GM19240 (cell line): Measurements from ENCODE around the gene FOXI1.
"Not testable (repeated sequence)": the region's sequence is repeated elsewhere in the genome, so short reads cannot be mapped to it uniquely, and the experiment has no call there.

Source experiments
- DNase-seq: peaks from one replicate; pipeline ENCODE4 v3.0.0; 2011; ENCODE audit warnings: low spot score; ENCODE audit not compliant: insufficient read length

Gene FOXI1

DNA sequence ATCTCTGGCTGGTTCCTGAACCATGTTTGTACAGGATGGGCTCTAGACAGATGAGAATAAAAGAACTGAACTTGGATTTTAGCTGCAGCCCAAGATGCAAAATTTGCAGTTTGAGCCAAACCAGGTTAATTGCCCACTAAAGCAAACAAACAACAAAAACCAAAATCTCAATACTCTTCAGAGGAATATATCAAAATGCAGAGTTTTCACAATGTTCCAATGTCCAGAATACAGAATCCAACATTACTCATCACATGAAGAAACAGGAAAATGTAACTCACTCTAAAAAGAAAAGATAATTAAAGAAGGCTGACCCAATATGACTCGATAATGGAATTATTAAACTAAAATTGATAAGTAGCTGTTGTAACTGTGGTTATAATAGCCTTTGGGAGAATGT, 20.4 kb downstream of the FOXI1 start:
- DNase-seq = no peak

DNA sequence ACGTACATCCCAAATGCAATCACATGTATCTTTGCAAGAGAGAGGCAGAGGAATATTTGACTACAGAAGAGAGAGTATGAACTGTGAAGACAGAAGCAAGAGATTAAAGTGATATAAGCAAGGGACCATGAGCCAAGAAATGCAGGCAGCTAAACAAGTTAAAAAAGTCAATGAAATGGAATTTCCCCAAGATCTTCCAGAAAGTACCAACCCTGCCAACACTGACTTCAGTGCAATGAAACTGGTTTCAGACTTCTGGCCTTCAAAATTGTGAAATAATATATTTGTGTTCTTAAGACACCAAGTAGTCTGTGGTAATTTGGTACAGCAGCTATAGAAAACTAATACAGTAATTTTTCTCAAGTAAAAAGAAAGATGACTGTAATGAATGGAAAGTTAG, 20.9 kb downstream of the FOXI1 start:
- no peak for DNase-seq

DNA sequence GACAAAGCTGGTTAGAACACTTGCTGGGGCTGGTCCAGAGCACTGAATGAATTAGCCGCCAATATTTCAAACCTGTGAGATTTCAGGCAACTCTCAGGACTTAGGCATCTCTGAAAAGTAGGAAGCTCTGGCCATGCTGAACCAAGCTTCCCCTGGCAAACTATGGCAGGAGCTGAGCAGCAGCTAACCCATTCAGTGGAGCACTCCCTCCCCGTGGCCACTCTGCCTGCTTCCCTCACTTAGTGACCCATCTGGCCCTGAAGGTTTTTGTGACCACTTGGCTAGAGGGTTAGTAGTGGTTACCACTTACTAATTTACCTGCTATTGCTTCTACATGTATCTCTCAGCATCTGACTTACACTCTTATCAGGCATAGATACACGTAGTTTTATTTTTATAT, 25.5 kb downstream of the FOXI1 start:
- DNase-seq = no peak

DNA sequence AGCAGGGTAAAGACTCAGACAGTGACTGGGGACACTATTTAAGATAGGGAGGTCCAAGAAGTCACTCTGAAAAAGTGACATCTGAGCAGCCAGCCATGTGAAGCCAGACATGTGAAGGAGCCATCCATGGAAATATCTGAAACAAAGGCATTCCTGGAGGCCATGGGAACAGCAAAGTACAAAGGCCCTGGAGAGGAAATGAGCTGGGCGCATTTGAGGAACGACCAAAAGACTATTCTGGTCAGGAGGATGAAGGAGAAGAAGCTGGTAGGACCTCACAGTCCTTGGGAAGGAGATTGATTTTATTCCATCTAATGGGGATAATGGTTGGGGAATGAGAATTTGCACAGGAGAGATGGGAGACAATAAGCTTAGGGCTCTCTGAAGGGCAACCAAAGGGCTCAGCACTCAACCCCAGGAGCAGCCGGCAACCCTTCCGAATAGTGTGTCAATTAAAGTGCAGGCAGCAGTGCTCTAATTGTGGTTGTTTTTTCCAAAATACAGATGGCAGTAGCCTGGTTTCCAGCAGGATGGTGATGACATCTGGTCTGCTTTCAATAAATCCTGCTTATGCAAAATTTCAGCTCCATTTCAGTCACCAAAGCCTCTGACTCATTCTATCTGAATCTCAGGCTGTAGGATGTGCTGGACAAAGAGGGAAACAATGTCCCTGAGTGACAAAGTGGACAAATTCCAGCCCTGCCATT, 26.7 kb downstream of the FOXI1 start:
- DNase-seq = no peak

DNA sequence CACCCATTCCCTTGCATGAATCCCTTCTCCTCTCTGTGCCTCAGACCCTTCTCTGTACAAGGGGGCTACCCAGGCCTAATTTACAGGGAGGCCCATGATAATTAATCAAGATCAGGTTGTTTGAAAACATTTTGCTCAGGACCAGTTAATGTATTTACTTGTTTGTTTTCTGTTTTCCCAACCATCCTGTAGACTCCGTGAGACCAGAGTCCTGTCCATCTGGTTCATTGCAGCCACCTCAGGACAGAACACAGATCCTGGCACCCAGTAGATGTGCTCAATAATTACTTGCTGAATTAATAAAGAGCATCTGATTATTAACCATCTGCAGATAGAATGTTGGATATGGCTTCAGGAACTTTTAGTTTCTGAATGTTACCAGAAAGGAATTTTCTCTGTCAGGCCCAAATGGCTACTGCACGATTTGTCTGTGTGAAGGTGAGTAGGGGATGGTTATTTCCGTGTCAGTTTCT, 27.3 kb downstream of the FOXI1 start:
- DNase-seq = no peak

DNA sequence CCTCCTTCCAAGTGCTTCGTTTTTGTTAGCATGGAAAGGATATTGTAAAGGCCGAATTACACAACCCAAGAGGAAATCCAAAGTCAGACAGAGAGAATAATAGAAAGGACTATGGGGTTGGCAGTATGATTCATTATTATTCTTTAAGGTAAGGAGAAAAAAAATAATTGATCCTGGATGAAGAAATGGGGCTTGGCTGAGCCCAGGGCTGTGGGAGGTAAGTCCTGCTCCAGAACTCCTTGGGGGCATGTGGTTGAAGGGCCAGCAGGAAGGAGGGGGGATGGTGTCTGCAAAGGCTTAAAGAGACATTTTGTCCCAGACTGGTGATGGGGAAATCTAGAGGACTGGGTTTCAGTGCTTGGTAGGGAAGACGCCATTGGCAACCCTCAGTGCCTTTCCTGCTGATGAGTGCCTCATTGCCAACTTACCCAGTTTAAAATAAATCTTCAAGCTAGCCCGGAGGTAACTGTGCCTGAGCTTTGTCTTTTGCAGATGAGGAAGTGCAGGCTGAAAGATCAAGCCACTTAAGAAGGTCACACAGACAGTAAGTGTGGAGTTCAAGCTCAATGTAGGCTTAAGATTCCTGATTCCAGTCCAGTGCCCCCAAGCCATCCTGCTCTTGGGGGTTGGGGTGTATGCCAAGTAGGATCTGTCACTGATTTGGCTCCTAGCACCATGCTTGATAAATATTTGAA, 30.2 kb downstream of the FOXI1 start:
- no peak for DNase-seq

DNA sequence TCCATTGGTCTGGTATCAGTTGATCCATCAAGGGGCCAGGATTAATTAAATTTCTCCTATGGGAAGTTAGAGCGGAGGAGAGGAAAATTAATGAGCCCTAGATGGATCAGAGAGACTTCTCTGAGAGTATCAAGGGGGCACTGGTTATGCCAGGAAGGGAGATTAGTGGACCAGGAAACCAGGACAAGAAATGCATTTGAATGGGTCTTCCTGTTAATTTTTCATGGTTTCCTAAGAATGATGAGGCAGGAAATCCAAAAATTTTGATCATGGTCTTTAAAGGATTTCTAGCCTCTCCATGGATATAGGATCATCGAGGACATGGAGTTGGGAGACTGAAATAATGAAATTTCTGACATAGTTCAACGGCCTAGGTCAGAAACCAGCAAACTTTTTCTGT, 30.8 kb downstream of the FOXI1 start:
- no peak for DNase-seq

DNA sequence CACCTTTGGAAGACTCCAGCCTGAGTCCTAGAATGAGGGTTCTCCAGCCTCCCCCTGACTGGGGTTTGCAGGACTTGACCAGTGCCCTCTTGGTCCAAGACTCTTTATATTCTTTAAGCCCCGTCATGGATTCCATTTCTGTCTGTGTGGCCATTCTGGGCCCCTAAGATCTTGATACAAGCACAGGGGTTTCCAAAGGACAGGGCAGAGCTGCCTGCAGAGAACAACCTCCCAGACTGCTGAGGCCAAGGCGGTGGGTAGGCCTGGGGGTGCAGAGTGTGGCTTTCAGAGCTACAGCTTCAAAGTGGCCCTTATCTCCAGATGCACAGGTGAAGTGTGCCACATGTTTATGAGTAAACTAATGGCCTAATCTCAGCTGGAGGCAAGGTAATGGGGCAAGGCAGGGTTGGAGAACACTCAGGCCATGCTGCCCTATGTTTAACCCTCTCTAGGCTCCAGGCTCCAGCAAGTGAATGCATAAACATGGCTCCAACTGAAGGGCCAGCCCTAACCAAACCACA, 32.1 kb downstream of the FOXI1 start:
- no peak for DNase-seq

DNA sequence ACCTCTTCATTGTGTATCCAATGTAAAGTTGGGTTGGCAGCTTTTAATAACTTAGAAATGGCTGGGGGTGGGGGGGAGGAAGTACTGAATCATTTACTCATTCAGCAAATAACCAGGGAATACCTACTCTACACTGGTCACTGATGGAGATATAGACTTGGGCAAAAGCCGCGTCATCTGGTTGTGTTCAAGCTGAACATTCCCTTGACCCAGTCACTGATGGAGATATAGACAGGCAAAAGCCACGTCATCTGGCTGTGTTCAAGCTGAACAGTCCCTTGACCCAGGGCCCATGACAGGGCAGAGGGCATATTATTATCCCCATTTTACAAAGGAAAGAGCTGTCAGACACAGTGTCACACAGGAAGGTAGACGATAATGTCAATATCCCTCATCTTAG, 32.6 kb downstream of the FOXI1 start:
- DNase-seq = no peak

DNA sequence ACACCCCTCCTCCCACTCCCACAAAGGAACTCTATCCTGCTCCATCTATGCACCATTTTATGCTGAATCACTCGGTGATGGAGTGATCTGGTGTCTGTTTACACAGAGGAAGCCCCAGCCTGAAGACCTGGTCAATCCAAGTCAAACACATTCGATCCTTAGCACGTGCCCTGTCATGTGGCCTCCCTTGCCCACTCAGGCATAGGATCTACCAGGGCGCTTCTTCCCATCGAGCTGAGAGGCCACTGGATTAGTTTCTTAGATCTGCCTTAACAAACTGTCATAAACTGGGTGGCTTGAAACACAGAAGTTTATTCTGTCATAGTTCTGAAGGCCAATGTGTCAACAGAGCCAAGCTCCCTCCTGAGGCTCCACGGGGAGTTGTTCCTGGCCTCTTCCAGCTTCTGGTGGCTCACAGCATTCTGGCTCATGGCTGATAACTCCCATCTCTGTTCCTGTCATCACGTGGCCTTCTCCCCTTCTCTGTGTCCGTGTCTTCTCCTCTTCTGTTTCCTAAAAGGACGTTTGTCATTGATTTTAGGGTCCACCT, 34.2 kb downstream of the FOXI1 start:
- DNase-seq = no peak

DNA sequence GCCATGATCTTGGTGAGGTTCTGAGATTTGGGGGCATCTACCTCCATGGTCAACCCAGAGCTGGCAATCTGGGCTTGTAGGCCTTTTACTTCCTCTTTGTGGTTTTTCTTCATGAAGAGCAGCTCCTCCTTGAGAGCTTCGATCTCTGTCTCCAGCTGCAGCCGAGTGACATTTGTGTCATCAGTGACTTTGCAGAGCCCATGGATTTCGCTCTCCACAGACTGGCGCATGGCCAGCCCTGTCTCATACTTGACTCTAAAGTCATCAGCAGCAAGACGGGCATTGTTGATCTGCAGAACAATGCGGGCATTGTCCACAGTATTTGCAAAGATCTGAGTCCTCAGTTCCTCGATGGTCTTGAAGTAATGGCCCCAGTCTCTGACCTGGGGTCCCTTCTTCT, 35.5 kb downstream of the FOXI1 start:
- not testable (repeated sequence) for DNase-seq

DNA sequence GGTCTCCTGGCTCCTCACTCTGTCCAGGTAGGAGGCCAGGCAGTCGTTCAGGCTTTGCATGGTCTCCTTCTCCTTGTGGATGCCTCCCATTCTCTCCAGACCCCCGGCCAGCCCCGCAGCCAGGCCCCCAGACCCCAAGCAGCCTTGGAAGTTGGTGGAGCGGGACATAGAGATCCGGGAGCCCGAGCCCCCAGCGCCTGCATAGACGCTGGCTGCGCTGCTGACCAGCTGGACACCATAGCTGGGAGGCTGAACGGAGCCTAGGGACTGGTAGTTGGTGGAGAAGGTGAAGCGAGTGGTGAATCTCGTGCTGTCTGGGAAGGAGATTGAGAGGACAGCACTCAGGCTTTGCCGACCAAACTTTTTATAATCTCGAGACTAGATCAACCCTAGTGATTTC, 35.9 kb downstream of the FOXI1 start:
- DNase-seq = no peak

DNA sequence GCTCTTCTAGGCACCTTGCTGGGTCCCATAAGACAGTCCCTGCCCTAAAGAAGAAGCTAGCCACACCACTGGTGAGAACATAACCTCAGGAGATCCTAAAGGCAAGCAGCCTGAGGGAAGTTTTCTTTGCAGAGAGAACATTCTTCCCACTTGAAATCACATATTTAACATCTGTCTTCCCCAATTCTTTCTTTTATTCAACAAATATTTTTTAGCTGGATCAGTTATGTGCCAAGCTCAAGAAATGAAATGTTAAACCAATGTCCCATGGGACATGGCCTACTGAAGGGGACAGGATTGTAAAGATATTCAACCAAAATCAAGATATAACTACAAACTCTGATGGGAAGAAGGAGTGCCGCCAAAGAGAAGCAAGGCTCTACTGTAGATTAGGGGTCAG, 36.5 kb downstream of the FOXI1 start:
- DNase-seq = no peak

DNA sequence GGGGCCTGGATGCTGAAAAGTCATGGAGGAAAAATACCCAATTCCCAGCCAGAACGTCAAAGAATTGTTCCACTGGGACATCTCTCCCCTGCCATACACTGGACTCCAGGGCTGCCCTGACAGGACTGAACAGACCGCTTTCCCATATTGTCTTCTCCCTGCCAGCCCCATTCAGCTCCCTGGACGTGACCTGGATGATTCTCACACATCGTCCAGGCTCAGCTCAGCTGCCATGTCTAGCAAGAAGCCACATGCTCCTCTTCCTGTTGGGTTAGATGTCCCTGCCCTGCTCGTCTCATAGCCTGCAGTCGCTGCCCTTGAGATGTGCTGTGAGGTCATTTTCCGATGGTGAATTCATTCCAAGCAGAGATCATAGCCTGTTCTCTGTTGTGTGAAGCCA, 37.4 kb downstream of the FOXI1 start:
- DNase-seq = no peak

DNA sequence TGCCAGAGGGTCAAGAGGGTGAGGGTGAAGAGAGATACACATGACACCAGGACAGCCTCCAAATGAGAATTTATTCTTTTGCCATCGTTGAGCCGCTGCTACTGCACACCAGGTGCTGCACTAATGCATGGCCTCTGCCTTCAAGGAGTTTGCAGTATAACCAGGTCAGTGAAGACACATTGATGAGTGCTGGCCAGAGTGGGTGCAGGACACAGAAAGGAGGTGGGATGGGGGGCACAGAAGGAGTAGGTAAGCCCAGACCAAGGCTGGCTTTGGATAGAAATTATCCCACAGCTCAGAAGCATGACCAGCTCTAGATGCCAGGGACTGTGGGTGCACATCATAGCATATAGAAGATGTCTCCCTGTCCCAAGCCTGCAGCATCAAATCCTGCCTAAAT, 38.0 kb downstream of the FOXI1 start:
- DNase-seq = no peak

DNA sequence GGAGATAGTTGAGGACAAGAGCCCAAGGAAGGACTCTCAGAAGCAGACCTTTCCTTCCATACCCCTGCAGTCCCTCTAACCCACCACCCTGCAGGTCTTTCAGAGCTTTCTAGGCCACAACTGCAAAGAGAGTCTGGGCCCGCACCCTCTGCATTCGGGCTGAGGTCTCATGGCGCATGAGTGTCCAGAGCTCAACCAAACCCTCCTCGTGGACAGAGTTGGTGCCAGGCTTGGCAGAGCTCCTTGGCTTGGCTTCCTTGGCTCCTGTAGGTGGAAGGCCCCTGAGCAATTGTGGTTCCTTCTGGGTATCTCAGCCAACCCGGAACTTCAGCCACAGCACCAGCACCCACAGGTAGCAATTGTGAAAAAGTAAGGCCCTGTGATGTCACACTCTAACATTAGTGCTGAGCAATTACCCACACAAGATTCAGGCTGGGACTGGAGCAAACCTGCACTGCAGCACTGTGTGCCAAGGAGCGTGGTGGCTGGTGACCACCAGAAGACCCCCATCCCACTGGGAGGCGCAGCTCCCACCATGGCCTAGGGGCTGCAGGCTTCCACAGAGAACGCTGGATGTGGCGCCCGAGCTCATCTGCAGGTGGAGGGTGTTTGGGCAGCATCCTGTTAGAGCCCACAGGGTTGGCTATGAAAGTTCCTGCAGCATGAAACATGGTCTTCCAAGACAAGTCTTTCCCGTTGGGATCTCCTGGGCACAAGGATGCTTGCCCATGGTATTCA, 38.8 kb downstream of the FOXI1 start:
- DNase-seq = no peak

DNA sequence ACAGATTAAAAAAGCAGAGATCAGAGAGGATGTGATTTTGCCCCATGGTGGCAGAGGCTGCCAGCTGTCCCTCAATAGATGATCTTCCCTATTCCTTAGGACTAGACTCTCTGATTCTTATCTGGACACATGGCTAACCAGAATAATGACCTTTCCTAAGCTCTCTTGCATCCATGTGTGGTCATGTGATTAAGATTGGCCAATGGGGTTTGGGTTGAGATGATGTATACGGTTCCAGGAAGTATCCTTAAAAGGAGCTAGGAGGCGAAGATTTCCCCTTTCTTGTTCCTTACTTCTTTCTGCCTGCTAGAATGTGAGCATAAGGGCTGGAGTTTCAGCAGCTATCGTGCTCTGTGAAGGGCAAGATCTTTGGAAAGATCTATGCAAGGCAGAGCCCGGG, 39.8 kb downstream of the FOXI1 start:
- DNase-seq = no peak

DNA sequence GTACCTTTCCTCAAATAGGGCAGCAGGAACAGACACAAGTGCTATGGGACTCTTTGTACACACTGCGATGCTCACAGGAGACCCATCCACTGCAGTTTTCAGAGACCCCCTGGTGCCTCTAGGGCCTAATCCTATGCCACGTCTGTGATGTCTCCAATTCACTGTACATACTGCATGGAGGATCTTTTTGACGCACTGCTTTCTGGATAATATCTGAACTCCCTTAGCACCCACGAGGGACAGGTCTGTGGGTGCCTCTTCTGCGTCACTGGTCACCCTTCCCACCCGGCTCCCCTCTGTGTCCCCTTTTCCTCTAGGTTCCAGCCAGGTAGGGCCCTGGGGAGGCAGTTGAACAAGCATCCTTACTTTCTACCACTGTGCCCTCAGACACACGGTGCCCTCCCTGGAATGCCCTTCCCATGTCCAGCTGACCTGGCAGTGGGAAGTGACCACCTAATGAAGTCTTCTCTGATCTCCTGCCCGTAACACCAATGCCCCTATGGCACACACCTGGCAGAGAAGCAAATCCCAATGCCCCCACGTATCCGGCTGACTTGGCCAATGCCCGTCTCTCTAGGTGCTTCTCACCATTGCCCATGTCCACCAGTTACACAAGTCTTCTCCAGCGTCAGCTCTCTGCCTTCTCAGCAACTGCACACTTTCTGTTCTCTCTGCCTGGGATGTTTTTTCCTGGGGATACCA, 41.5 kb downstream of the FOXI1 start:
- no peak for DNase-seq

DNA sequence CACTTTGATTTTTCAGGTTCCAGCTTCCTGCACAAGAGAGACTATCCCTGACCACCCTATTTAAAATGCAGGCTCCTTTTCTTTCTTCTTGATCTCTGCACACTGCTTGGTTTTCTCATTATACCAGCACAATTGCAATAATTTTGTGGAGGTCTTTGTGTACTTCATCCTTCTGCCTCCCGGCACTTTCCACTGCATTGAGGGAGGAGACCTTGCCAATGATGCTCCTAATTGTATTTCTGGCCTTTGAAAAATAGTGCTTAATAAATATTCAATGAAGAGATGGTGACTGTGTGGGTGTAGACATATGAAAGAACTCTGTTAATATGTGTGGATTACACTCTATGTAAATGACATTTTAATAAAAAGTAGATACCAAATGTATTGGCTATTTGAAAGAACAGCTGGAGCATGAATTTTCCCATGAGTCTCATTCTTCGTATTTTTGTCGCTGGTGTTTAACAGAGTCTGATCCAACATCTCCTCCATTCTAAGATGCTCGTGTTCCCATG, 42.1 kb downstream of the FOXI1 start:
- no peak for DNase-seq

DNA sequence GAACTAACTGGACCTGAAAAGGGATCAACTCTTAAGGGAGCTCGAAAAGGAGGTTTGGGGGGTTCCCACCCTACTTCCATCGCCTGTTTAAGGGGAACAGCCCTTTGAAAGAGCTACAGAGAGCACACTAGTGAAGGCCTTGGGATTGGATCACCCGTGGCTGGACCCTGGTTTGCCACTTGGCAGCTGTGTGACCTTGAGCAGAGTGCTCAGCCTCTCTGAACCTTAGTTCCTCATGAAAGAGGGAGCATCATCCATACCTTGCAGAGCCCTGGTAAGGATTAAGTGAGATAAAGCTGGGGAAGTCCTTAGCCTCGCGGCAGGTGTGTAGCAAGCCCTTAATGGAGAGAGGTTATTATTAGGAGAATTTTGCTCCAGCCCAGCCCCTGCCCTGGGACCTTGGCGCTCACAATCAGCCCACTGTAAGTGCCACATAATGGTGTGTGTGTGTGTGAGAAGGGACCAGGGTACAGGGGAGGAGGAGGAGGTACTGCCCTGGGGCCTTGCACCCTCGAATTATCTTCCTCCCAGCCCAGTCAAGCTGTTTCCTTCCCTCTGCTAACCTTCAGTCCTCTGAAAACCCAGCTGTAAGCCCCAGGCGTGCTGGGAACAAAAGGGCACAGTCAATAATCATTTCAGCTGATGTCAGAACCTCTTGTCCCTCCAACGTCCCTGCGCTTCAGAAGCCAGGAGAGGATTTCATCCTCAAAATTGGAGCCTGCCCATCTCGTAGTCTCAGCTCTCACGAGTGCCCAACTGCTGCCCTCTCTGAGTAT, 42.9 kb downstream of the FOXI1 start:
- no peak for DNase-seq

DNA sequence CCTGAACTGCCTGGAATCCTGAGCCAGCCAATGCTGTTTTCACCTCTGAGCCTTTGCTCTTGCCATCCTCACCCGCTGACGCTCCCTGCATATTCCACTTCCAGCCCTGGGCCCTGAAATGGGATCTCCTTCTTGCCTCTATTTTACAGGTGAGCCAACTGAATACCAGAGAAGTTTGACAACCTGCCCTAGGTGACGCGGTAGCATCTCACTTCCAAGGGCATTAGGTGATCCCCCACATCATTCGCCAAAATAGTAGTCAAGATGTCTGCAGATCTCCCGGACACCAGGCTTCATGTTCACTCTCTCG, 43.5 kb downstream of the FOXI1 start:
- DNase-seq = no peak
